OCI-LY3 (cell line): ENCODE measurements around the gene MICU1.

Experiments
- EZH2phosphoT487 ChIP-seq: fragments of 200-600 bp; shearing (Covaris generic); IDR thresholded peaks from 2 replicates; pipeline ENCODE4 v1.6.1; 2018; ENCODE audit warnings: antibody characterized with exemption, mixed run types, low read depth
- TF ChIP-seq, protein P1 (sequence below): fragments of 200-600, 300-600 bp; sonication (generic); IDR thresholded peaks from 2 replicates; pipeline ENCODE4 v1.5.1; 2014; ENCODE audit warnings: antibody characterized with exemption, low read length, low read depth

DNA sequence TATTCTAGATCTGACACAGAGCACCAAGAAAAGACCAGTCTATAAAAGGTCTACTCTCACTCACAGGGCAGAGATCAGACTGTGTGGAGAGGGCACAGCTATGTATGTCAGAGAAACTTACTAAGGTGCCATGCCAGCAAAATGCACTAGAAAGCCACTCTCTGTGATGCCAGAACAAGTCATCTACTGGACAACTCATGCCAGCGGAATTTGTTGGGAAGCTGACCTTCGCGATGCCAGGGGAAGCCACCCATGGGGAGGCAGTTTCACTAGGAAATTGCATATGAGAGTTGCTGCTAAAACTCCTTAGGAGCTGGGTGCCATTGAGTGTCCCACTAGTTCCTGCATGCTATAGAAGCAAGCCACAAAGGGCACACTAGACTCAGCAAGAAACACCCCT lies 58.5 kb downstream of the MICU1 start:
- TF ChIP-seq EZH2phosphoT487, result no peak
- TF ChIP-seq, protein P1, sequence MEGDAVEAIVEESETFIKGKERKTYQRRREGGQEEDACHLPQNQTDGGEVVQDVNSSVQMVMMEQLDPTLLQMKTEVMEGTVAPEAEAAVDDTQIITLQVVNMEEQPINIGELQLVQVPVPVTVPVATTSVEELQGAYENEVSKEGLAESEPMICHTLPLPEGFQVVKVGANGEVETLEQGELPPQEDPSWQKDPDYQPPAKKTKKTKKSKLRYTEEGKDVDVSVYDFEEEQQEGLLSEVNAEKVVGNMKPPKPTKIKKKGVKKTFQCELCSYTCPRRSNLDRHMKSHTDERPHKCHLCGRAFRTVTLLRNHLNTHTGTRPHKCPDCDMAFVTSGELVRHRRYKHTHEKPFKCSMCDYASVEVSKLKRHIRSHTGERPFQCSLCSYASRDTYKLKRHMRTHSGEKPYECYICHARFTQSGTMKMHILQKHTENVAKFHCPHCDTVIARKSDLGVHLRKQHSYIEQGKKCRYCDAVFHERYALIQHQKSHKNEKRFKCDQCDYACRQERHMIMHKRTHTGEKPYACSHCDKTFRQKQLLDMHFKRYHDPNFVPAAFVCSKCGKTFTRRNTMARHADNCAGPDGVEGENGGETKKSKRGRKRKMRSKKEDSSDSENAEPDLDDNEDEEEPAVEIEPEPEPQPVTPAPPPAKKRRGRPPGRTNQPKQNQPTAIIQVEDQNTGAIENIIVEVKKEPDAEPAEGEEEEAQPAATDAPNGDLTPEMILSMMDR, result no peak
